NCI-H524 treated with DMSO at 0.1 percent for 48 hours (cell line): ENCODE results near the gene TPPP2.
"Not testable (repeated sequence)": the region's sequence is repeated elsewhere in the genome, so short reads cannot be mapped to it uniquely, and the experiment has no call there.

Experiments used
- DNase-seq: peaks from one replicate; lab custom pipeline; 2025; lab: John Stamatoyannopoulos, UW

Gene TPPP2

GRCh38 chr14:21029917-21030316 is at the start of gene TPPP2:
TSS of gene TPPP2 (plus strand) at chr14:21030217. CDS start at chr14:21030582, 365 bp downstream.
- DNase-seq, result no peak

DNA sequence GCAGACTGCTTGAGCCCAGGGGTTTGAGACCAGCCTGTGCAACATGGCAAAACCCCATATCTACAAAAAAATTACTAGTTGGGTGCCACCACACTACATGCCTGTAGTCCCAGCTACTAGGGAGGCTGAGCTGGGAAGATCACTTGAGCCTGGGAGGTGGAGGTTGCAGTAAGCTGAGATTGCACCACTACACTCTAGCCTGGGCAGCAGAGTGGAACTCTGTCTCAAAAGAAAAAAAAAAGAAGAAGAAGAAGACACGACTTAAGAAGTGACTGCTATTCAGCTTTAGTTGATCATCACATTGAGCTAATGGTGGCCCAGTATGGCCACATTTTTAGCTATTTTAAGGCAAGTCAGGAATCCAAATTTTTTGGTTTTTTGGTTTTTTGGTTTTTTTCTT is 49.1 kb upstream of the TPPP2 start:
- no peak for DNase-seq

DNA sequence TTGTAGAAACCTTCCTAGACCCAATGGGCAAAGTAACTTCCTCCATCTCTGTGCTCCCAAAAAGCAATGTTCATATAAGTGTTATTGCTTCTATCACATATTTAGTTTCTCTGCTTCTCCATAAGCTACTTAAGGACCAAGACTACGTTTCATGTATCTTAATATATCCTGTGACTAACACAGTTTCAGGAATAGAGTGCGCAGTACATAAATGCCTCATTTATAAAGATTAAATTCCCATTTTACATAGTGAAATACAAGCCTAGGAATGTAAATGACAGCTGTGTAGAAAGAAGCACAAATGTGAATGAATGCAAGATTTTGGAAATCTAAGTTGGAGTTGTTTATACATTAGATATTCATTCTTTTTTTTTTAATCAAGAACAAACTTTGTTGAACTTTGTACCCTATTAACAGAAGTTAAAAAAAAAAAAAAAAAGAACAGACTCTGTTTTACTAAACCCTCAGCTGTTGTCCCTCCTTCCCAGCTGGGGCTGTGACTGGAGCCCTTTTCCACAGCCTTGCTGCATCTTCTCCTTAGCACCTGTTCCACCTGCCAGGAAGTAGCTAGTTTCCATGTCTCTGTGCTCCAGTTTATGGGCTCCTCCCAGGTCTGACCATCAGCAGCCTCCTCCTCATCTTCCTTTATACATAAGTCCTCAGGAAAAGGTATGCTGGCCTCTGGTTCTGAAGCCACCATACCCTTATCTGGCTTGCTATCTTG is 47.2 kb upstream of the TPPP2 start:
- no peak for DNase-seq

GRCh38 chr14:20985650-20986049 is 44.4 kb upstream of the TPPP2 start:
- not testable (repeated sequence) for DNase-seq

DNA sequence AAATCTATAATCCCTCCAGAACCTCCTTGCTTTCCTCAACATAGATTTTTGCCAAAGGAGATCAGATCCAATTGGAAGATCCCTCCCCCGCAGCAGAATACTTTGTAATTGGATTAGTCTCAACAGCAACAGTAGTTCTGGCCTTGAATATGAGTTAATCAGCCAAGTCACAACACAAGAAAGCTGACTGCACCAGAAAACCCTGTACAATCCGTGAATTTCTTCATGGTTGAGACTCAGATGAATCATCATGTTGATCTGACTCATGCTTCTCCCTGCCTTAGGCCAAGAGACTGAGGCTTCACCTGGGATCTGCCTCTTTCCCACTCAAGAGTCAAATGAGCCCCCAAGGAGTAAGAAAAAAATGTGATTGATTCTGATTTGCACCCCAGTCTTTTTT is 43.2 kb upstream of the TPPP2 start:
- DNase-seq, result no peak

- DNase-seq, result no peak
Observed at GRCh38 chr14:20988717-20989470, 41.1 kb upstream of the TPPP2 start.

GRCh38 chr14:20989471-20989786 is 40.6 kb upstream of the TPPP2 start:
- DNase-seq, result no peak

- DNase-seq, result peak; percentile 96
Observed at GRCh38 chr14:20989787-20990600, 40.0 kb upstream of the TPPP2 start, which contains the start of gene METTL17. TSS of gene METTL17 (plus strand) at chr14:20989980. CDS start at chr14:20990003, 23 bp downstream.

GRCh38 chr14:20996521-20996920 is 33.5 kb upstream of the TPPP2 start:
- no peak for DNase-seq

GRCh38 chr14:20997115-20997514 is 32.9 kb upstream of the TPPP2 start:
- no peak for DNase-seq

DNA sequence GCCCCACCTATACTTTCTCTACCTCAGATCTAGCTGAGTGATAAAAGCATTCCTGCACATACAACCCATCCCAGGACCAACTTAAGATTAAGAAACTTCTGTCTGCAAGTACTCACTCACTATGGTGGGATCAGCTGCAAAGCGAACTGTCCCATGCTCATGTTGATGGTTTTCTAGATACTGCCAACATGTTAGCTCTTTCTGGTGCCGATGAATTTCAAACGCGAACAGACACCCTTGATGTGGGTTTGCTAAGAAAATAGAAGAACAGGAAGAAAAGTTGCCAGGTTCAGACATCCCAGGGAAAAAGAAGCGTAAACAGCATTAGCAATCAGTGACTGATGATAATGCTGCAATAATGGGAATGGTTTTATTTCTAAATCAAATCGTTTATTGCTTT is 32.5 kb upstream of the TPPP2 start:
- no peak for DNase-seq

- no peak for DNase-seq
Observed at GRCh38 chr14:20998139-20998538, 31.9 kb upstream of the TPPP2 start.

- DNase-seq, result no peak
Observed at GRCh38 chr14:20998674-20999366, 31.2 kb upstream of the TPPP2 start, which contains the start of gene SLC39A2. TSS of gene SLC39A2 (plus strand) at chr14:20999293. CDS start at chr14:20999447, 154 bp downstream.

DNA sequence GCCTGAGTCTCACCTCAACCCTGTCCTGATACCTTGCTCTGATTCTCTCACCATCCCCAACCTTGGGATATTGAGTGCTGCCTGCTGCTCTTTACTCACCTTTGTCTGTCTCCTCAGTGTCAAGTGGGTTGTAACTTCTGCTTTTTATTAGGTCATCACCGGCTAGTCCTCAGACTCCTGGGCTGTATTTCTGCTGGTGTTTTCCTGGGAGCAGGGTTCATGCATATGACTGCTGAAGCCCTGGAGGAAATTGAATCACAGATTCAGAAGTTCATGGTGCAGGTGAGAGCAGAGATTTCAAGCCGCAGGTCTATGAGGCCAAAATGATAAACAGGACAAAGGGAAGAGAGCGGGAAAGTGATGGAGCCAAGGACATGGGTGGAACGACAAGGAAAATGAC is 30.4 kb upstream of the TPPP2 start:
- no peak for DNase-seq

- DNase-seq, result no peak
Observed at GRCh38 chr14:21001218-21001617, 28.8 kb upstream of the TPPP2 start.

GRCh38 chr14:21003788-21004346 is 26.1 kb upstream of the TPPP2 start:
- DNase-seq, result no peak

GRCh38 chr14:21009721-21010120 is 20.3 kb upstream of the TPPP2 start:
- DNase-seq, result not testable (repeated sequence)

GRCh38 chr14:21011136-21011535 is 18.9 kb upstream of the TPPP2 start:
- no peak for DNase-seq

DNA sequence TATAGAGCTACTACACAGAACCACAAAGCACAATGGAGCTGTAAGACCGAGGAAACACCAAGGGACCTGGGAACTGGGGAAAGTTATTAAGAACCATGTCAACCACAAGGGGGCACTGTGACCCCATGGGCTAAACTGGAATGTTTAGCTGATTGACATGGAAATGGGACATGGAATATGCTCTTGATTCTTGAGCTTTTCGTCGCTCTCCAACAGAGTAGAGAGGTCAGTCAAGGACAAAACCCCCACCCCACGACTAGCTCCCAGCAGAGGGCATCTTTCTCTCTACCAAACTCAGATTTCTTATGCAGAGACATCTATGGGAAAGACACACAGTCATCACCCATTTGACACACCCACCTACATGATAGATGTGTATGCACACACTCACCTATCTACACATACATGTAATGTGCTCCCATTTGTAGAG is 15.2 kb upstream of the TPPP2 start:
- peak; percentile 65 for DNase-seq

DNA sequence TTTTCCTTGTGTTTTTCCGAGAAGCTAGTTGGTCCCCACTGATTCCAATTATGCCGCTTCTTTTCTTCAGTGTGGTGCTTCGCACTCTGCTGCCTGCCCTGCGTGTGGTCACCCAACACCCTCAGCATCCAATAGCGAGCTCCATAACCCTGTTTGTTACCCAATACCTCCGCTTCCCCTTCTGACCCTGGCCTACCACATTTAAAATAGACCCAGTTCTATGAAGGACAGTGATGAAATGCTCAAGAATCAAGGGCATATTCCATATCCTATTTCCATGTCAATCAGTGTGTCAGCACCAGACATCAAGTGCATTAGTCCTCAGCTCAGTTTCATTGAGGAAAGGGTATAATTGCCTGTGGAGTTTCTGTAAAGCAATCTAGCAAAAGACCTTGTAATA is 14.7 kb upstream of the TPPP2 start:
- no peak for DNase-seq

- DNase-seq, result no peak
Observed at GRCh38 chr14:21016413-21017190, 13.4 kb upstream of the TPPP2 start.
